Keratinocyte (primary cell): ENCODE results near the gene CDH22. TPM values are rescaled to one million over a fixed set of nuclear protein-coding genes. Genes with fewer than 3 reads are reported as not detected.

Experiments
- DNase-seq: peaks from one replicate; pipeline ENCODE4 v3.0.0-alpha.2; 2011; ENCODE audit warnings: low read depth, missing footprints, low spot score
- FAIRE-seq: peaks from 2 replicates; lab custom pipeline; 2011; peaks lifted over from hg19 to GRCh38; lab: Jason Lieb, UNC
- H2AFZ ChIP-seq: 2 replicates; pipeline ENCODE4 v1.6.0; 2012; ENCODE audit warnings: low read length, control low read depth, inconsistent platforms; ENCODE audit not compliant: control insufficient read depth
- H3K27ac ChIP-seq: 2 replicates; pipeline ENCODE4 v1.5.1; 2011; ENCODE audit warnings: low read length; ENCODE audit not compliant: control insufficient read depth, insufficient read depth
- H3K27me3 ChIP-seq: 3 replicates; pipeline ENCODE4 v1.6.0; 2011; ENCODE audit warnings: low read length; ENCODE audit not compliant: control insufficient read depth, insufficient read depth; ENCODE audit errors: extremely low read depth
- H3K36me3 ChIP-seq, 2 experiments: 2 replicates in 1 of 2; 3 replicates in 1 of 2; pipeline ENCODE4 v1.5.1; 2011; ENCODE audit warnings: low read length in 2 of 2, mild to moderate bottlenecking in 1 of 2; ENCODE audit not compliant: control insufficient read depth in 2 of 2, insufficient read depth in 2 of 2; ENCODE audit errors: extremely low read depth in 1 of 2
- H3K4me1 ChIP-seq: 3 replicates; pipeline ENCODE4 v1.5.1; 2011; ENCODE audit warnings: low read length; ENCODE audit not compliant: control insufficient read depth, insufficient read depth; ENCODE audit errors: extremely low read depth
- H3K4me2 ChIP-seq: 3 replicates; pipeline ENCODE4 v1.6.0; 2011; ENCODE audit warnings: low read depth, low read length; ENCODE audit not compliant: control insufficient read depth, insufficient read depth; ENCODE audit errors: extremely low read depth
- H3K4me3 ChIP-seq, 3 experiments: fragments of 200-600 bp in 1 of 3; sonication (generic) in 1 of 3; 2 replicates in 2 of 3; 3 replicates in 1 of 3; pipeline ENCODE4 v1.5.1; 2011 to 2016; ENCODE audit warnings: low read length in 3 of 3, mild to moderate bottlenecking in 3 of 3, control low read depth in 2 of 3, inconsistent platforms in 1 of 3, low read depth in 1 of 3, mixed read lengths in 1 of 3, mixed run types in 1 of 3, moderate library complexity in 1 of 3; ENCODE audit not compliant: control insufficient read depth in 2 of 3, insufficient read depth in 2 of 3; ENCODE audit errors: extremely low read depth in 1 of 3
- H3K79me2 ChIP-seq: 2 replicates; pipeline ENCODE4 v1.6.0; 2012; ENCODE audit warnings: low read length; ENCODE audit not compliant: control insufficient read depth, insufficient read depth
- H3K9ac ChIP-seq: 3 replicates; pipeline ENCODE4 v1.6.0; 2011; ENCODE audit warnings: low read length; ENCODE audit not compliant: control insufficient read depth, insufficient read depth; ENCODE audit errors: extremely low read depth
- H3K9me1 ChIP-seq: 3 replicates; pipeline ENCODE4 v1.6.0; 2011; ENCODE audit warnings: low read length; ENCODE audit not compliant: control insufficient read depth, insufficient read depth; ENCODE audit errors: extremely low read depth
- H3K9me3 ChIP-seq: 2 replicates; pipeline ENCODE4 v1.5.1; 2012; ENCODE audit warnings: low read depth, low read length; ENCODE audit not compliant: control insufficient read depth
- H4K20me1 ChIP-seq: 3 replicates; pipeline ENCODE4 v1.6.0; 2011; ENCODE audit warnings: low read length; ENCODE audit not compliant: control insufficient read depth, insufficient read depth; ENCODE audit errors: extremely low read depth
- EZH2 ChIP-seq: IDR thresholded peaks from one replicate; pipeline ENCODE4 v1.6.1; 2012; ENCODE audit warnings: inconsistent platforms, mild to moderate bottlenecking, low read length, moderate library complexity
- dilution Hi-C: fragments of 300-500 bp; cut with MboI; formaldehyde crosslinking; loops from one replicate; pipeline ENCODE4 v1.7.0; 2020; ENCODE audit warnings: low sequenced_read_pairs; ENCODE audit not compliant: extremely low pct_ligation_motif_present
- polyA plus RNA-seq, 5 experiments: library from polyadenylated mRNA; depleted of rRNA in 3 of 5; stranded (reverse) in 3 of 5; stranded (forward) in 1 of 5; unstranded in 1 of 5; fragments of >200 nt; gene quantifications; 1 replicate in 1 of 5; 2 replicates in 3 of 5; 3 replicates in 1 of 5; pipeline versions ENCODE4 v1.2.1 to v1.2.3, GENCODE V29; 2011 to 2012; ENCODE audit warnings: missing spikeins in 2 of 5, low read depth in 1 of 5, low replicate concordance in 1 of 5
- TF ChIP-seq, protein P1 (sequence below), 3 experiments: IDR thresholded peaks in 1 of 3; conservative IDR thresholded peaks in 1 of 3; optimal IDR thresholded peaks in 1 of 3; 2 replicates in 2 of 3; 3 replicates in 1 of 3; pipeline versions ENCODE3 to v1.5.1; 2011; ENCODE audit warnings: low read length in 3 of 3, mild to moderate bottlenecking in 3 of 3, moderate library complexity in 2 of 3, control low read depth in 1 of 3, inconsistent platforms in 1 of 3; ENCODE audit not compliant: insufficient read depth in 2 of 3; ENCODE audit errors: extremely low read depth in 1 of 3

Gene CDH22
- polyA plus RNA-seq, 1 donor (not counting 4 experiments of a cell fraction or from before 2014, with no cell fraction given), result not detected

DNA sequence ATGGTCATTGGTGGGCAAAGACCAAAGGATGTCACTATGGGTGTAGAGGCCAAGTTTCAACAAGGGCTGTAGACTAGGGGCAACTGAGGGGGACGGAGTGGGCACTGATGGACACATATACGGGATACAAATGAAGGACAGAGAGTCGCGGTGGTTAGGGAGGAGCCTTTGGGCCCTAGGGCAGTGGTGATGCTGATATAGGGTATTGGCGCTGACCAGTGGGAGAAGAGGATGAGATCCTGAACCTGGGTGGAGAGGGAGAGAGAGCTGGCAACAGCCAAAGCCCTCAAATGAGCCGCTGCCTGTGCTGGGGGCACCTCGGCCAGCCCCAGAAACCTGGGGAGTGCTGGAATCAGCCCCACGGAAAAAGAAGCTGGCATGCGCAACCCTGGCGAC lies 1.6 kb downstream of the CDH22 start:
- H3K4me1 ChIP-seq, result no peaks in the 10 kb centered on the region
- no peak overlapping the region for H3K9ac ChIP-seq
- H3K27me3 ChIP-seq, result peaks cover 84% of the 10 kb centered on the region

DNA sequence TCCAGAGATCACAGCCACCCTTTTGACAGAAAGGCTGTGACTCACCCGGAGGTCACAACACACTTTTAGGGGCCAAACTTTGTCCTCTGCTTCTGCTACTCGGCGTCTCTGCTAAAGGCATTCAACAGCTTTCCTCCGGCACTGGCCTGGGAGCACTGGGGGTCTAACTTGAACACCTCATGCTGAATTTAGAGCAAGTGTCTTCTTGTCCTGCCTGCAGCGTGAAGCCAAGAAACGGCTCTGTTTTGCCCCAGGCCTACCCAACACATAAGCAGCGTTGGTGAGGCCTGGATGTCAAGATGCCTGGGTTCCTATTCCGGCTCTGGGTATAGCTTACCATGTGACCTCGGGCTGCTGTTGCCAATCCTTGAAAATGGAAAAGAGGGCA lies 2.3 kb downstream of the CDH22 start:
- Histone ChIP-seq H3K79me2 (no peaks in the 10 kb centered on the region), H4K20me1 (no peaks in the 10 kb centered on the region), H3K36me3 (no peaks in the 10 kb centered on the region), H3K27me3 (peaks cover 76% of the 10 kb centered on the region), H3K9me3 (no peaks in the 10 kb centered on the region), H2AFZ (no peak overlapping the region), H3K27ac (no peak overlapping the region), H3K4me1 (no peaks in the 10 kb centered on the region), H3K4me2 (no peak overlapping the region), H3K4me3 (no peak overlapping the region), H3K9ac (no peak overlapping the region), H3K9me1 (no peaks in the 10 kb centered on the region)
- dilution Hi-C loops, result no loop called here
- FAIRE-seq (no peak), DNase-seq (no peak)
- TF ChIP-seq, protein P1, sequence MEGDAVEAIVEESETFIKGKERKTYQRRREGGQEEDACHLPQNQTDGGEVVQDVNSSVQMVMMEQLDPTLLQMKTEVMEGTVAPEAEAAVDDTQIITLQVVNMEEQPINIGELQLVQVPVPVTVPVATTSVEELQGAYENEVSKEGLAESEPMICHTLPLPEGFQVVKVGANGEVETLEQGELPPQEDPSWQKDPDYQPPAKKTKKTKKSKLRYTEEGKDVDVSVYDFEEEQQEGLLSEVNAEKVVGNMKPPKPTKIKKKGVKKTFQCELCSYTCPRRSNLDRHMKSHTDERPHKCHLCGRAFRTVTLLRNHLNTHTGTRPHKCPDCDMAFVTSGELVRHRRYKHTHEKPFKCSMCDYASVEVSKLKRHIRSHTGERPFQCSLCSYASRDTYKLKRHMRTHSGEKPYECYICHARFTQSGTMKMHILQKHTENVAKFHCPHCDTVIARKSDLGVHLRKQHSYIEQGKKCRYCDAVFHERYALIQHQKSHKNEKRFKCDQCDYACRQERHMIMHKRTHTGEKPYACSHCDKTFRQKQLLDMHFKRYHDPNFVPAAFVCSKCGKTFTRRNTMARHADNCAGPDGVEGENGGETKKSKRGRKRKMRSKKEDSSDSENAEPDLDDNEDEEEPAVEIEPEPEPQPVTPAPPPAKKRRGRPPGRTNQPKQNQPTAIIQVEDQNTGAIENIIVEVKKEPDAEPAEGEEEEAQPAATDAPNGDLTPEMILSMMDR (optimal IDR thresholded peaks at IDR 0.05 in 1 of 3, IDR thresholded peaks at IDR 0.05 in 1 of 3, conservative IDR thresholded peaks at IDR 0.05 in 1 of 3; ENCODE audit: extremely low read depth in 1 of 3, insufficient read depth in 2 of 3, low read length in 3 of 3), result no peak
- TF ChIP-seq EZH2, result no peak

More for the DNA sequence above, 1.6 kb downstream of the CDH22 start:
- H3K36me3 ChIP-seq, result no peaks in the 10 kb centered on the region
- H3K27ac ChIP-seq, result no peak overlapping the region
- no peaks in the 10 kb centered on the region for H3K9me3 ChIP-seq
- no peak for FAIRE-seq
- no peak for DNase-seq
- TF ChIP-seq EZH2, result no peak
- TF ChIP-seq, protein P1 (optimal IDR thresholded peaks at IDR 0.05 in 1 of 3, IDR thresholded peaks at IDR 0.05 in 1 of 3, conservative IDR thresholded peaks at IDR 0.05 in 1 of 3; ENCODE audit: extremely low read depth in 1 of 3, insufficient read depth in 2 of 3, low read length in 3 of 3), result no peak
- no peak overlapping the region for H3K4me2 ChIP-seq
- H3K79me2 ChIP-seq, result no peaks in the 10 kb centered on the region
- H4K20me1 ChIP-seq, result no peaks in the 10 kb centered on the region
- H3K4me3 ChIP-seq, result no peak overlapping the region
- H3K9me1 ChIP-seq, result no peaks in the 10 kb centered on the region
- dilution Hi-C loops, result no loop called here
- H2AFZ ChIP-seq, result no peak overlapping the region
